Activated naive CD4-positive, alpha-beta T cell treated with anti-CD3 and anti-CD28 coated beads, Interleukin-2, amount 50 U/mL, for 16 hours (primary cell): ENCODE results near the gene GAREM2.

Experiments used
- DNase-seq: peaks from one replicate; pipeline ENCODE4 v3.0.0-alpha.2; 2020

Gene GAREM2

DNA sequence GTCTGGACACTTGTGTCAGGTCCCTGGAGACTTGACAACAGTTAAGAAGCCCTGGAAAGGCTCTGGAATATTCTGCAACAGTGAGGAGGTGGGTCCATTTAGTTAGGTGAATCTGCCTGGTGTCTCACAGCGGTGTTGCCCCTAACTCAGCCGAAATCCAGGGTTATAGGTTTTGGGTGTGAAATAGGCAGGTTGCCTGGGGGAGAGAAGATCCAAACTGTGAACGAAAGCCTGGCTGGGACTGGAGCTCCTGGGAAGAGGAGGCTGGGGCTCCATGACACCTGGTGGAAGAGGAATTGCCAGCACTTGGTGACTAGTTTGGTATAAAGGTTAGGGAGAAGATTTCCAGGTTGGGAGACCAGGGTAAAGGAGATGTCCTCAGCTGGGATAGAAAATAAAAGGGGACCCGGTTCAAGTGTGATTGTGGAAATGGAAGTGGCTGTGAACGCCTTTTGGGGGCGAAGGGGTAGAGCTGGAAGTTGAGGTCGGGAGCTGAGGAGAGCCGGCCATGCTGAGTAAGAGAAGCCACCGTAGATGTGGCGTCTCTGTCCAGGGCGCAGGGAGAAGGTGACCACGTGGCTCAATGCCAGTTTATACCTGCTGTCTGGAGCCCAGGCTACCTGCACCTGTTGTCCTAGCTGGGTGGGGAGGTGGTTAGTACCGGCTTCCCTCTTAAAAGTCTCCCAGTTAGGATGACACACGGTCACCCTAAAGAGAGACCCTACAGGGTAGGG is 3.0 kb upstream of the GAREM2 start:
- no peak for DNase-seq

DNA sequence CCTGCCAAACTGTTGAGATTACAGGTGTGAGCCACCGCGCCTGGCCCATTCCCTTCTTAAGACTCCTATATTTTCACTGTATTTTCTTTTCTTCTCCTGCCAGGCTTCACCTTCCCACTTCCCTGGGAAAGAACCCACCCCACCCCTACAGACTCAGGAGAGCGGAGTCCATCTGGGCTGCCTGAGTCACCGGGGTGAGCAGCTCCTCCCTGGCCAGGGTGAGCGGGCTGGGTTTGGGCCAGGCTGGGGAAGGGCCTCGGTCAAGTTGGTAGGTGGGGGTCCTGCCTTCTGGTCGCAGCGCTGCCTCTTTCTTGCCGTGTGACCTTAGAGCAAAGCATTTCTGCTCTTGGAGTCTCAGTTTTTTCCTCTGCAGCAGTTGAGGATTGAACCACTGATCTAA is 2.1 kb upstream of the GAREM2 start:
- no peak for DNase-seq

- DNase-seq: no peak
Measured at GRCh38 chr2:26172189-26172870, 558 bp upstream of the GAREM2 start.

DNA sequence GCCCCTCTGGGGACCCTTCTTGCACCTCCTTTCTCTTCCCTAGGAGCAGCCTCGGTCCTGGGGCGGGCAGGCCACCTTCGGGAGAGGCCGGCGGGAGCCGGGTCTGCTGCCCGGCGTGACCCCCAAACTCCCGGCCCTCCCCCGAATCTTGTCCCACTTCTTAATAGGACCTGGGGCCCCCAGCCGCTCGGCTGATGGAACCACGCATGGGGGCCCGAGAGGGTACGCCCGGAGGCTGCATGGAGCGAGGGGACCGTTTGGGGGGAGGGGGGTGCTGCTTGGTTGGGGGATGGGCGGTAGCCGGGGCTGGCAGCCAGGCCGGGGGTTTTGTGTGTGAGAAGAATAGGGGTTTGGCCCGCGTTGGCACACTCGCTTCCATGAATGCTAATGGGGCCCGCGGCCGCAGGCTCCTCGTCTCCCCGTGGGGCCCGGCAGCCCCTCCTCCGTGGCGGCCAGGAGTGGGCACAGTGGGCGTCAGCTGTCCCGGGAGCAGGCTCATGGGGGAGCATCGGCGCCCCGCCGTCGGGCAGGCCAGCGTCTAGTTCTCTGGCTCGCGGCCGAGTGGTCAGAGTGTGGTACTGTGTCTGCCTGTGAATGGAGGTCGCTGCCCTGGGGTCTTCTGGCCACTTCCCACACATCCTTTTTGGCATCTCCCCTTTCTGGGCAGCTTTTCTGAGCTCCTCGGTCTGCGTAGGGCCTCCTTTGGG is 1.0 kb downstream of the GAREM2 start:
- no peak for DNase-seq

DNA sequence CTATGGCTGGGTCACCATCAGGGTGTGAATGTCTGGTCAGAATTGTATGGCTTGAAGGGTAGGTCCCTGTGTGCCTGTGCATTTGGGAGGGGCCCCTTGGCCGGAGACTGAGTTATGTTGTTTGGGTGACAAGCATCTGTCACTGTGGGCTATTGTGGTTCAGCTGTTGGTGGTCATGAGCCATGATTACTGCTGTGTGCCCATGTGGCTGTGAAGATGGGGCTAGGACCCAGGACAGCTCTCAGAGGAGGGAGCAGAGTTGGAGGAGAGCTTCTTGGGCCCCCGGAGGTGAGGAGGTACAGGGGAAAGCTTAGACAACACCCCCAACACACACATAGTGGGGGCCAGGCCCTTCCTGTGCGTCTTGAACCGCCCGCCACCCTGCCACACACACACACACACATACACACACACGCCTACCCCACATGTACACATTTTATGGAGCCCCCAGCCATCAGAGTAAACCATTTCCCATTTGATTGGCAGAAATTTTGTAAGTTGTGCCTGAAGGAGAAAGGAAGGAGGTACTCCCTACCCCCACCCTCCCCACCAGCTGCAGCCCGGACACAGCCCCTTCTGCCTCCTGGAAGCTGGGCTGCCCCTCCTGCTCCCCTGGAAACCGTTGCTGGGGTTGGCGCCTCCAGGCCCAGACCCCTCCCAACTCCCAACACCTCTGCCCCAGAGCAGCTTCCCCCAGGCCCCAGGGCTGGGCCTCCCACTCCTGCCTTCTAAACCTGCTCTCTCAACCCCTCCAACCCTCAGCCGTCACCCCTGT is 2.0 kb downstream of the GAREM2 start:
- DNase-seq: no peak

- no peak for DNase-seq
Measured at GRCh38 chr2:26175466-26176278, 2.8 kb downstream of the GAREM2 start.

- no peak for DNase-seq
Measured at GRCh38 chr2:26176279-26176615, 3.4 kb downstream of the GAREM2 start.

GRCh38 chr2:26177122-26177521 is 4.2 kb downstream of the GAREM2 start:
- no peak for DNase-seq

- DNase-seq: no peak
Measured at GRCh38 chr2:26178246-26178645, 5.4 kb downstream of the GAREM2 start.

- DNase-seq: no peak
Measured at GRCh38 chr2:26178746-26179436, 6.0 kb downstream of the GAREM2 start.

DNA sequence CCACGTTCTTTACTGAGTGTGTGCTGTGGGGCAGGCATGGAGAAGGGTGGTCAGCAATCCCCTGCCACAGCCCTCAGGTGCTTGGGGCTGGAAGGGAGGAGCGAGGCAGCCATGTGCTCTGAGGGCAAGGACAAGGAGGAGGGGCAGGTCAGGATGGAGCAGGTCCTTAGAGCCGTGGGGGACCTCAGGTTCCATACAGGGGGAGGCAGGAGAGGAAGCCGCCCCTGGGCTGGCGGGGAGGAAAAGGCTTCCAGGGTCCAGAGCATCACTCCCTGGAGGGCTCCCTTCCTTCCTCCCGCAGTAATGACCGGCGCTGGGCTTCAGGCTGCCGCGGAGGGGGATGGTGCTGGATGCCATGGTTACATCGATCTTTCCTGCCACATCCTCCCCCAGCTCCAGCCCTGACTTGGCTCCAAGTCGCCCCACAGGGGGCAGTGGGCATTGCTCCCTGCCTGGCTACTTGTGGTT is 6.6 kb downstream of the GAREM2 start:
- DNase-seq: no peak

DNA sequence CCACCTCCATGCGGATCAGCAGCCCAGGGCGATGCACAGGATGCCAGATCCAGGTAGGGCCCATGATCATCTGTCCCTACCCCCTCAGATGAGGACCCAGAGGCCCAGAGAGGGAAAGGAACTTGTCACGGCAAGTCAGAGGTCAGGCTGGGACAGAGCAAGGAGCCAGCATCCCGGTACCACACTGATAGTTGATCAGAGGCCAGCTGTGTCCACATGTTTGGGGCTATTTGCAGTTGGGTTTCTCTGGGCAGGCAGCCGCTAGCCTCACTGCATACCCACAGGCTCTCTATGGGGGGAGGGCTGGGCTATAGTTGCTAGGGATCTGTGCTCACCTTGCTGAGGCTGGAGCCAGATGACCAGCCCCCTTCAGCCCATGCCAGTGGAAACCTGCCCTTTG is 9.6 kb downstream of the GAREM2 start:
- DNase-seq: no peak

- DNase-seq: no peak
Measured at GRCh38 chr2:26182887-26183630, 10.2 kb downstream of the GAREM2 start.

- no peak for DNase-seq
Measured at GRCh38 chr2:26184121-26184520, 11.2 kb downstream of the GAREM2 start.

DNA sequence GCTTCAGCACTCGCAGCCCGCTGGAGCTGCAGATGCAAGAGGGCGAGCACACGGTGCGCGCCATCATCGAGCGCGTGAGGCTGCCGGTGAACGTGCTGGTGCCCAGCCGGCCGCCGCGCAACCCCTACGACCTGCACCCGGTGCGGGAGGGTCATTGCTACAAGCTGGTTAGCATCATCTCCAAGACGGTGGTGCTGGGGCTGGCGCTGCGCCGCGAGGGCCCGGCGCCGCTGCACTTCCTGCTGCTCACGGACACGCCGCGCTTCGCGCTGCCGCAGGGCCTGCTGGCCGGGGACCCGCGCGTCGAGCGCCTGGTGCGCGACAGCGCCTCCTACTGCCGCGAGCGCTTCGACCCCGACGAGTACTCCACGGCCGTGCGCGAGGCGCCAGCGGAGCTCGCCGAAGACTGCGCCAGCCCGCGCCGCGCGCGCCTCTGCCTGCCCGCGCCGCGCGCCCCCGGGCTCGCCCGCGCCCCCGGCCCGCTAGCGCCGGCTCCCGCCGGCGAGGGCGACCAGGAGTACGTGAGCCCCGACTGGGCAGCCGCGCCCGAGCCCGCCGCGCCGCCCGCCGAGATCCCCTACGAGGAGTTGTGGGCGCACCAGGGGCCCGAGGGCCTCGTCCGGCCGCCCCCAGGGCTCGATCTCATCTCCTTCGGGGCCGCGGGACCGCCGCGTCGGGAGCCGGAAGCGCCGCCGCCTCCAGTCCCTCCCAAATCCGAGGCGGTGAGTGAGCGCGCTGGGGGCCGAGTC is 11.8 kb downstream of the GAREM2 start:
- peak; percentile 87 for DNase-seq

DNA sequence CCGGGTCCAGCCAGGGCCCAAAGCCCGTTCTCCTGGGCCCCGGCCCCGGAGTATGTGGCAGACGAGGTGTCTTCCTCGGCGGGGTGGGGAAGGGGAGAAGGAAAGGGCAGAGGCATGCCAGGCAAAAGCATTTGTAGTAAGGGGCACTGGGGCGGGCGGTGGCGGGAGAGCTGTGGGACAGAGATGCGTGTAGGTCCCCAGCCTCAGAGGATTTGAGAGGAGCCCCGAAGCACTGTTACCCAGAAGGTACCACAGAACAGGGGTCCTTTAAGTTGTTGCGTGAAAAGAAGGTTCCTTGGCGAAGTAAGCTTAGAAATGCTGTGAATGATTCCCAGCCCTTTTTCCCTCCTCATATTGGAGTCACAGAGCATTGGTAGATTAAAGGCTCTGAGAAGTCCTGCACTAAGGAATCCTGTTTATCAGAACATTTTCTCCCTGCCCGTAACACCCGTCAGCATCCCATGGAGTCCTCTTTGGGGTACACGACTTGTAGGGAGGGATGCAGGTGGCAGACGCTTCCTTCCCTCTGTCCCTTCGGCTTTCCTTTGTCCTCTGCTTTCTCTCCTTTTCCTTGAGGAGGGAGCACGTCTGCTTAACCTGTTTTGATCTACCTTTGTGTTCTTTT is 12.5 kb downstream of the GAREM2 start:
- no peak for DNase-seq

DNA sequence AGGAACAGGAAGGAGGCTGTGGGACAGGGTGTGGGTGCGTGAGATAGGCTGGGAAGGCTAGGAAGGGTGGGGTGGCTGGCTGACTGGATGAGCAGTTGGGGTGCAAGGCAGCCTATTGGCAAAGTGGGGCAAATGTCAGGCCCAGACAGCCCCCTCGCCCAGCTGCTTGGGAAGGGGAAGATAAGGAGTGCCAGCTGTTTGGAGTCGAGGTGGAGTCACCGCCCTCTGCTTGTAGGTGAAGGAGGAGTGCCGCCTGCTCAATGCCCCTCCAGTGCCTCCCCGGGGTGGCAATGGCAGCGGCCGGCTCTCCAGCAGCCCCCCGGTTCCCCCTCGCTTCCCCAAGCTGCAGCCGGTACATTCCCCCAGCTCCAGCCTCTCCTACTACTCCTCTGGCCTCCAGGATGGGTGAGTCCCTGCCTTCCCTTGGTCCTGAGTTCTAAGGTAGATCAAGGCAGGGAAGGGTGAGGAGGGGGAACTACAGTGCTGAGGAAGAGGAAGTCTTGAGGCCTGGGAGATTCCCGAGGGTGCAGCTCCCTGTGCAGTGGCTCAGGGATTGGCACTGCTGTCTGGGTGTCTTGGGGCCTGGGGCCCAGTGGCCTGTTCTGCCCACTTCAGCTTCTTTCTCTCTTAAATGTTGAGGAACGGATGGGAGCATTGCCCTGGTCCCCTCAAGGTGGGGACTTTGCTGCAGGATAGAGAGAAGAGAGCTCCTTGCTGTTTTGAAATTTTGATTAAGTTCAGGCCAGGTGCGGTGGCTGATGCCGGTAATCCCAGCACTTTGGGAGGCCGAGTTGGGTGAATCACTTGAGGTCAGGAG is 13.3 kb downstream of the GAREM2 start:
- DNase-seq: no peak

- no peak for DNase-seq
Measured at GRCh38 chr2:26187114-26187513, 14.2 kb downstream of the GAREM2 start.
